Keratinocyte (primary cell): ENCODE measurements around the gene TK2.

ENCODE experiments used
- EZH2 ChIP-seq: IDR thresholded peaks from one replicate; pipeline ENCODE4 v1.6.1; 2012; ENCODE audit warnings: inconsistent platforms, mild to moderate bottlenecking, low read length, moderate library complexity
- TF ChIP-seq, protein P1 (sequence below), 3 experiments: IDR thresholded peaks in 1 of 3; conservative IDR thresholded peaks in 1 of 3; optimal IDR thresholded peaks in 1 of 3; 2 replicates in 2 of 3; 3 replicates in 1 of 3; pipeline versions ENCODE3 to v1.5.1; 2011; ENCODE audit warnings: low read length in 3 of 3, mild to moderate bottlenecking in 3 of 3, moderate library complexity in 2 of 3, control low read depth in 1 of 3, inconsistent platforms in 1 of 3; ENCODE audit not compliant: insufficient read depth in 2 of 3; ENCODE audit errors: extremely low read depth in 1 of 3

DNA sequence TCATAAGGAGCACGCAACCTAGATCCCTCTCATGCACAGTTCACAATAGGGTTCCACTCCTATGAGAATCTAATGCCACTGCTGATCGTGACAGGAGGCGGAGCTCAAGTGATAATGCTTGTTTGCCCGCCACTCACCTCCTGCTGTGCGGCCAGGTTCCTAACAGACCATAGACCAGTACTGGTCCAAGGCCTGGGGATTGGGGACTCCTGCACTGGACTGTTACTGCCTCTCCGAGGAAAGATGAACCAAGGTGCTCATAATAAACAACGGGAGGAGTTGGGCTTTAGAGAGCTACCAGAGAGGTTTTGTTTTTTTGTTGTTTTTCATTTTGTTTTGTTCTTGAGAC lies 58.2 kb downstream of the TK2 start:
- TF ChIP-seq, protein P1, sequence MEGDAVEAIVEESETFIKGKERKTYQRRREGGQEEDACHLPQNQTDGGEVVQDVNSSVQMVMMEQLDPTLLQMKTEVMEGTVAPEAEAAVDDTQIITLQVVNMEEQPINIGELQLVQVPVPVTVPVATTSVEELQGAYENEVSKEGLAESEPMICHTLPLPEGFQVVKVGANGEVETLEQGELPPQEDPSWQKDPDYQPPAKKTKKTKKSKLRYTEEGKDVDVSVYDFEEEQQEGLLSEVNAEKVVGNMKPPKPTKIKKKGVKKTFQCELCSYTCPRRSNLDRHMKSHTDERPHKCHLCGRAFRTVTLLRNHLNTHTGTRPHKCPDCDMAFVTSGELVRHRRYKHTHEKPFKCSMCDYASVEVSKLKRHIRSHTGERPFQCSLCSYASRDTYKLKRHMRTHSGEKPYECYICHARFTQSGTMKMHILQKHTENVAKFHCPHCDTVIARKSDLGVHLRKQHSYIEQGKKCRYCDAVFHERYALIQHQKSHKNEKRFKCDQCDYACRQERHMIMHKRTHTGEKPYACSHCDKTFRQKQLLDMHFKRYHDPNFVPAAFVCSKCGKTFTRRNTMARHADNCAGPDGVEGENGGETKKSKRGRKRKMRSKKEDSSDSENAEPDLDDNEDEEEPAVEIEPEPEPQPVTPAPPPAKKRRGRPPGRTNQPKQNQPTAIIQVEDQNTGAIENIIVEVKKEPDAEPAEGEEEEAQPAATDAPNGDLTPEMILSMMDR (optimal IDR thresholded peaks at IDR 0.05 in 1 of 3, IDR thresholded peaks at IDR 0.05 in 1 of 3, conservative IDR thresholded peaks at IDR 0.05 in 1 of 3; ENCODE audit: extremely low read depth in 1 of 3, insufficient read depth in 2 of 3, low read length in 3 of 3) = no peak
- TF ChIP-seq EZH2 = no peak
